Measurements from ENCODE around the gene IQCE.

IQCE gene

GRCh38 chr7:2596464-2597272 lies 37.9 kb downstream of the IQCE start:
- DNase-seq (ENCODE audit: low spot score): no peak
- ChIA-PET POLR2A (ENCODE audit: low non-redundant PET) (no interaction called here), CTCF (no interaction called here)
- TF ChIP-seq CTCF (conservative IDR thresholded peaks at IDR 0.05; ENCODE audit: low read depth): no peak
- no peak overlapping the region for H3K27ac ChIP-seq

- no peak for TF ChIP-seq CTCF (conservative IDR thresholded peaks at IDR 0.05; ENCODE audit: low read depth)
- ChIA-PET CTCF (no interaction called here), POLR2A (ENCODE audit: low non-redundant PET) (no interaction called here)
- no peak for DNase-seq (ENCODE audit: low spot score)
- H3K27ac ChIP-seq: no peak overlapping the region
These were observed 38.5 kb downstream of the IQCE start for GRCh38 chr7:2597273-2597640.

- H3K27ac ChIP-seq: no peak overlapping the region; the same call in 1 of the 2 replicates
- ChIA-PET CTCF (no interaction called here), POLR2A (ENCODE audit: low non-redundant PET) (no interaction called here)
- DNase-seq (ENCODE audit: low spot score): no peak
- no peak for TF ChIP-seq CTCF (conservative IDR thresholded peaks at IDR 0.05; ENCODE audit: low read depth)
These were observed 39.5 kb downstream of the IQCE start for GRCh38 chr7:2598154-2598823.

GRCh38 chr7:2601065-2601464 lies 42.3 kb downstream of the IQCE start:
- POLR2A ChIA-PET (ENCODE audit: low non-redundant PET): no interaction called here
- DNase-seq (ENCODE audit: low spot score): no peak
- TF ChIP-seq CTCF (conservative IDR thresholded peaks at IDR 0.05; ENCODE audit: low read depth): no peak
- CTCF ChIA-PET: no interaction called here
- H3K27ac ChIP-seq: no peak overlapping the region; the same call in 1 of the 2 replicates

GRCh38 chr7:2601907-2602306 lies 43.1 kb downstream of the IQCE start:
- TF ChIP-seq CTCF (conservative IDR thresholded peaks at IDR 0.05; ENCODE audit: low read depth): no peak
- ChIA-PET POLR2A (ENCODE audit: low non-redundant PET) (no interaction called here), CTCF (interaction anchor here (0.6 kb wide), 1 partner anchor 235 kb away, joined by 4 read pairs; no protein-coding TSS in a partner anchor)
- peak overlapping the region; percentile 60 for H3K27ac ChIP-seq
- no peak for DNase-seq (ENCODE audit: low spot score)

- CTCF ChIA-PET: interaction anchor here (0.6 kb wide), 1 partner anchor 235 kb away, joined by 4 read pairs; no protein-coding TSS in a partner anchor
- no peak for TF ChIP-seq CTCF (conservative IDR thresholded peaks at IDR 0.05; ENCODE audit: low read depth)
- DNase-seq (ENCODE audit: low spot score): peak; percentile 38
- H3K27ac ChIP-seq: peak overlapping the region; percentile 60
- POLR2A ChIA-PET (ENCODE audit: low non-redundant PET): no interaction called here
These were observed 43.7 kb downstream of the IQCE start for GRCh38 chr7:2602406-2603043.
